Neuronal stem cell (in vitro differentiated cells): ENCODE data around the gene VSIG8.

ENCODE experiments used
- DNase-seq: peaks from one replicate; pipeline ENCODE4 v3.0.0-alpha.2; 2013; ENCODE audit warnings: low spot score
- H2AFZ ChIP-seq: one replicate; pipeline ENCODE4 v1.6.1; 2013; ENCODE audit warnings: mild to moderate bottlenecking, low read length, inconsistent platforms
- H2AK5ac ChIP-seq: 2 replicates; pipeline ENCODE4 v1.6.1; 2013; ENCODE audit warnings: low read depth, mild to moderate bottlenecking, inconsistent platforms, low read length, moderate library complexity, mixed read lengths
- H2BK120ac ChIP-seq: 2 replicates; pipeline ENCODE4 v1.6.1; 2013; ENCODE audit warnings: low read depth, mild to moderate bottlenecking, inconsistent platforms, low read length, moderate library complexity, mixed read lengths
- H2BK12ac ChIP-seq: one replicate; pipeline ENCODE4 v1.6.1; 2013; ENCODE audit warnings: low read length, inconsistent platforms
- H2BK15ac ChIP-seq: 2 replicates; pipeline ENCODE4 v1.6.1; 2013; ENCODE audit warnings: mild to moderate bottlenecking, low read length, inconsistent platforms, mixed read lengths
- H2BK5ac ChIP-seq: one replicate; pipeline ENCODE4 v1.6.1; 2013; ENCODE audit warnings: inconsistent platforms, mild to moderate bottlenecking, low read length, moderate library complexity
- H3K14ac ChIP-seq: one replicate; pipeline ENCODE4 v1.6.1; 2013; ENCODE audit warnings: low read length, inconsistent platforms
- H3K18ac ChIP-seq: 2 replicates; pipeline ENCODE4 v1.6.1; 2013; ENCODE audit warnings: low read length, inconsistent platforms
- H3K23ac ChIP-seq: 2 replicates; pipeline ENCODE4 v1.6.1; 2013; ENCODE audit warnings: low read depth, mild to moderate bottlenecking, mixed read lengths, low read length, inconsistent platforms; ENCODE audit not compliant: poor library complexity
- H3K27ac ChIP-seq: replicated peaks from 3 replicates; pipeline ENCODE4 v1.5.1; 2013; ENCODE audit warnings: low read length, inconsistent platforms
- H3K27me3 ChIP-seq, 3 experiments: 2 replicates each; pipeline ENCODE4 v1.6.1; 2013; ENCODE audit warnings: low read length in 3 of 3, mild to moderate bottlenecking in 2 of 3, inconsistent platforms in 1 of 3, low read depth in 1 of 3, mixed read lengths in 1 of 3, moderate library complexity in 1 of 3; ENCODE audit not compliant: control insufficient read depth in 3 of 3, insufficient read depth in 3 of 3
- H3K36me3 ChIP-seq, 2 donors: replicated peaks in 1 of 2; 2 replicates each; pipeline ENCODE4 v1.6.1; 2013; ENCODE audit warnings: low read length in 2 of 2; ENCODE audit not compliant: control insufficient read depth in 2 of 2, insufficient read depth in 2 of 2
- H3K4ac ChIP-seq: 2 replicates; pipeline ENCODE4 v1.6.1; 2013; ENCODE audit warnings: inconsistent platforms, mild to moderate bottlenecking, low read length, moderate library complexity
- H3K4me1 ChIP-seq, 2 donors: 1 replicate in 1 of 2; 2 replicates in 1 of 2; pipeline ENCODE4 v1.6.1; 2013; ENCODE audit warnings: low read length in 2 of 2, low read depth in 1 of 2; ENCODE audit not compliant: control insufficient read depth in 2 of 2, insufficient read depth in 1 of 2
- H3K4me2 ChIP-seq: one replicate; pipeline ENCODE4 v1.6.1; 2013; ENCODE audit warnings: mild to moderate bottlenecking, low read length, inconsistent platforms; ENCODE audit not compliant: insufficient read depth, poor library complexity, severe bottlenecking
- H3K4me3 ChIP-seq, 2 donors: 2 replicates each; pipeline ENCODE4 v1.5.1; 2013; ENCODE audit warnings: low read length in 2 of 2, mild to moderate bottlenecking in 2 of 2, inconsistent platforms in 1 of 2, moderate library complexity in 1 of 2
- H3K79me1 ChIP-seq: one replicate; pipeline ENCODE4 v1.6.1; 2013; ENCODE audit warnings: low read depth, mild to moderate bottlenecking, inconsistent platforms, low read length, moderate library complexity
- H3K9ac ChIP-seq: one replicate; pipeline ENCODE4 v1.6.1; 2013; ENCODE audit warnings: mild to moderate bottlenecking, low read depth, low read length, inconsistent platforms; ENCODE audit not compliant: poor library complexity
- H3K9me3 ChIP-seq, 2 donors: replicated peaks in 1 of 2; 2 replicates each; pipeline versions ENCODE3 to v1.6.1; 2013; ENCODE audit warnings: low read length in 2 of 2, mild to moderate bottlenecking in 2 of 2, inconsistent platforms in 1 of 2, low read depth in 1 of 2, mixed read lengths in 1 of 2, moderate library complexity in 1 of 2; ENCODE audit not compliant: control insufficient read depth in 2 of 2, insufficient read depth in 1 of 2
- H4K8ac ChIP-seq: one replicate; pipeline ENCODE4 v1.6.1; 2013; ENCODE audit warnings: low read depth, mild to moderate bottlenecking, inconsistent platforms, low read length, moderate library complexity
- H4K91ac ChIP-seq: one replicate; pipeline ENCODE4 v1.6.1; 2013; ENCODE audit warnings: low read length, low read depth, mild to moderate bottlenecking, inconsistent platforms; ENCODE audit not compliant: poor library complexity
- WGBS, 2 donors: extraction: QIAGEN DNeasy Blood & Tissue Kit; methylation state at CpG; one replicate each; pipeline ENCODE4 v1.1.7; 2013; ENCODE audit warnings: missing lambda C conversion rate in 2 of 2, mixed read lengths in 1 of 2; ENCODE audit not compliant: insufficient read length in 2 of 2, insufficient replicate concordance in 1 of 2; ENCODE audit errors: extremely low coverage in 2 of 2; 5-methylcytosine and 5-hydroxymethylcytosine counted together

VSIG8 gene

DNA sequence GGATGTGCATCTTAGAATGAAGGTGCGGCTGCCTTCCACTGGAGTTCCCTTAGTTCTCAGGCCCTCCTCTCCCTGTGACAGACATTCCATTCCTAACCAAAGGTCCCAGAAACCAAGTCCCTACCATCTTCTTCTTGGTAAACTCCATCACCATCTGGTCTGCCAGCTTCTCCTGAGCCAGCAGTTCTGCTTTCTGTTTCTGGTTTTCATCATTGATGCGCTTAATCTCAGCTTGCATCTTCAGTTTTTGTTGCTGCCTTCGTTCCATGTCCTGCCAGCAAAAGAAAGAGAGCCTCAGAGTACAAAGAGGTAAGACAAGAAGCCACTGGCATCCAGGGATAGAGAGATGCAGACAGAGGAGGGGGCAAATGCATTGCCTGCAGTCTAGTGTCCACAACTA lies 18.0 kb upstream of the VSIG8 start:
- WGBS, 2 donors: no CpG with 5 or more reads among the region's 3 CpGs
- H4K8ac ChIP-seq: no peak overlapping the region
- no peaks in the 10 kb centered on the region for H3K79me1 ChIP-seq
- H3K18ac ChIP-seq: no peak overlapping the region
- no peak overlapping the region for H3K4ac ChIP-seq
- no peak overlapping the region for H3K4me2 ChIP-seq
- H3K27me3 ChIP-seq: peaks cover 0 to 32% (median 0%) of the 10 kb centered on the region in 3 experiments
- H3K14ac ChIP-seq: no peak overlapping the region
- H2AK5ac ChIP-seq: no peak overlapping the region
- H3K4me3 ChIP-seq: no peak overlapping the region
- no peak overlapping the region for H3K23ac ChIP-seq
- H3K9ac ChIP-seq: no peak overlapping the region
- H2BK15ac ChIP-seq: no peak overlapping the region
- no peak overlapping the region for H2BK12ac ChIP-seq
- no peaks in the 10 kb centered on the region for H3K36me3 ChIP-seq
- H2BK120ac ChIP-seq: no peak overlapping the region
- DNase-seq: no peak
- H4K91ac ChIP-seq: no peak overlapping the region
- H3K4me1 ChIP-seq: no peaks in the 10 kb centered on the region
- no peak overlapping the region for H2BK5ac ChIP-seq
- no peak overlapping the region for H3K27ac ChIP-seq
- no peaks in the 10 kb centered on the region for H3K9me3 ChIP-seq
- no peak overlapping the region for H2AFZ ChIP-seq

DNA sequence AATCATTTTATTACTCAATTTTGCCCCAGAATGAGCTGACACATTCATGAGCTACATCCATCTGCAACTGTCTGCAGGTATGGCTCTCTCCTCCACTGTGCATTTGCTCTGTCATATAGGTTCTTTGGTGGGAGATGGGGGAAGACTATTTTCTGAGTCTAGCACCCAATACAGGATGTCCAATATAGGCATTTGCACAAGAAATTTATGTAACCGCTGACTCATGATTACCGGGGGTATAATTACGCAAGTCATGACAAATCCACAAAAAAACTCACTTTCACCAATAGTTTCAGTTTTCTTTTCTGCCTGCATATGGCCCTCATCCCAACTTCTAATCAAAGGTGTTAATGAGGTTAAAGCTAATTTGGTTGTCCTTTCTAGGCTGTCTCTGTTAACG lies 17.5 kb upstream of the VSIG8 start:
- H2AFZ ChIP-seq: no peak overlapping the region
- no CpG with 5 or more reads among the region's 4 CpGs for WGBS, 2 donors
- H3K18ac ChIP-seq: no peak overlapping the region
- no peak for DNase-seq
- H2BK120ac ChIP-seq: no peak overlapping the region
- no peak overlapping the region for H3K4ac ChIP-seq
- H3K9ac ChIP-seq: no peak overlapping the region
- H3K4me2 ChIP-seq: no peak overlapping the region
- H2BK15ac ChIP-seq: no peak overlapping the region
- H2BK12ac ChIP-seq: no peak overlapping the region
- no peaks in the 10 kb centered on the region for H3K36me3 ChIP-seq
- no peak overlapping the region for H4K91ac ChIP-seq
- H3K27ac ChIP-seq: no peak overlapping the region
- no peak overlapping the region for H2BK5ac ChIP-seq
- H2AK5ac ChIP-seq: no peak overlapping the region
- H3K14ac ChIP-seq: no peak overlapping the region
- H3K4me3 ChIP-seq: no peak overlapping the region
- no peaks in the 10 kb centered on the region for H3K79me1 ChIP-seq
- no peak overlapping the region for H3K23ac ChIP-seq
- no peak overlapping the region for H4K8ac ChIP-seq
- no peaks in the 10 kb centered on the region for H3K9me3 ChIP-seq
- H3K4me1 ChIP-seq: no peaks in the 10 kb centered on the region
- peaks cover 0 to 36% (median 0%) of the 10 kb centered on the region in 3 experiments for H3K27me3 ChIP-seq

DNA sequence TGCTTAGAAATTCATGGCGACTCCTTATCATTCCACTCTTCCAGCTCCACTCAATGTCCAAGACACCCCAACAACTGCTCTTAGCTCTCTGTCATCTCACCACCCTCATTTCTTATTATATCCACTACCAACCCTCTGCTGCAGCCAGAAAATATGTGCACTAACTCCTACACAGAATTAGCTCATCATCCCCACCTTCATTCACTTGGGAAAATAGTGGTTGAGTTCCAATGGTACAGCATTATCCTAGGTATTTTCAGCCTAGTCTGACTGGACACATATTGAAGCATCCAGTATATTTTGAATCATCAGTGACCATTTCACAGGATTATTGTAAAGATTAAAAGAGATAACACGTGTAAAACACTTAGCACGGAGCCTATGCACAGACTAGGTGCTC lies 16.7 kb upstream of the VSIG8 start:
- H3K79me1 ChIP-seq: no peaks in the 10 kb centered on the region
- H3K23ac ChIP-seq: no peak overlapping the region
- WGBS, 2 donors: no CpG with 5 or more reads among the region's 3 CpGs
- no peaks in the 10 kb centered on the region for H3K9me3 ChIP-seq
- H4K91ac ChIP-seq: no peak overlapping the region
- no peak overlapping the region for H3K27ac ChIP-seq
- H3K4me3 ChIP-seq: no peak overlapping the region
- H3K27me3 ChIP-seq: peaks cover 0 to 38% (median 0%) of the 10 kb centered on the region in 3 experiments
- no peak overlapping the region for H3K14ac ChIP-seq
- H3K4ac ChIP-seq: no peak overlapping the region
- no peak overlapping the region for H2AFZ ChIP-seq
- no peak overlapping the region for H3K4me2 ChIP-seq
- H2BK15ac ChIP-seq: no peak overlapping the region
- no peak overlapping the region for H3K9ac ChIP-seq
- no peak overlapping the region for H2BK5ac ChIP-seq
- DNase-seq: no peak
- no peak overlapping the region for H2BK12ac ChIP-seq
- H2BK120ac ChIP-seq: no peak overlapping the region
- H4K8ac ChIP-seq: no peak overlapping the region
- no peaks in the 10 kb centered on the region for H3K36me3 ChIP-seq
- H3K18ac ChIP-seq: no peak overlapping the region
- H2AK5ac ChIP-seq: no peak overlapping the region
- H3K4me1 ChIP-seq: no peaks in the 10 kb centered on the region

- Histone ChIP-seq H4K91ac (no peak overlapping the region), H2AFZ (no peak overlapping the region), H3K27ac (no peak overlapping the region), H3K36me3 (no peaks in the 10 kb centered on the region), H3K79me1 (no peaks in the 10 kb centered on the region), H2BK12ac (no peak overlapping the region), H2BK120ac (no peak overlapping the region), H2AK5ac (no peak overlapping the region), H3K4me3 (no peak overlapping the region), H3K4me2 (no peak overlapping the region), H3K9ac (no peak overlapping the region), H3K9me3 (no peaks in the 10 kb centered on the region), H3K4me1 (no peaks in the 10 kb centered on the region), H3K18ac (no peak overlapping the region), H3K23ac (no peak overlapping the region), H2BK5ac (no peak overlapping the region), H4K8ac (no peak overlapping the region), H2BK15ac (no peak overlapping the region), H3K27me3 (peaks cover 0 to 38% (median 0%) of the 10 kb centered on the region in 3 experiments), H3K4ac (no peak overlapping the region), H3K14ac (no peak overlapping the region)
- no peak for DNase-seq
- no CpG with 5 or more reads among the region's 6 CpGs for WGBS, 2 donors
These were observed 15.4 kb upstream of the VSIG8 start for GRCh38 chr1:159877695-159878444.
